GM21786 (cell line): Measurements from ENCODE around the gene COP1.

Experiments
- ATAC-seq: cut with Tn5 transposase; IDR thresholded peaks from one replicate; pipeline ENCODE4 v1.9.1; 2021; ENCODE audit not compliant: unreplicated experiment

The COP1 gene

DNA sequence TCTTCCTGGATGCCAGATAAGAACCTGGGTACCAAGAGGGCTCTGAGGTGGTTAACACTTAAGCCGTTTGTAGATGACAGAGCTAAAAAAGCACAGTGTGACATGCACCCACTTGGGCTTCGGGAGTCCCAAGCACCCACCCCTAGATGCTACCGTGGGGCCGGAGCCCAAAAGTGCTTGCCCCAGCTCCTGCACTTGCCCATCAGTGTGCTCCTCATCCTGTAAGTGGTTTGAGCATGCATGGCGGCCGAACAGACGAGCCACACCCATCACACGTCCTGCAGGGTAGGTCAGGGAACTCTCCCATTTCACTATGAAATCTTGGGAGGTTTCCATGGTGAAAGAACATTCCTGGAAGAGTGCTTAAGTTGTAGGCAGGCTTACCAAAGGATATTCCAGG lies 304.8 kb downstream of the COP1 start:
- no peak for ATAC-seq

DNA sequence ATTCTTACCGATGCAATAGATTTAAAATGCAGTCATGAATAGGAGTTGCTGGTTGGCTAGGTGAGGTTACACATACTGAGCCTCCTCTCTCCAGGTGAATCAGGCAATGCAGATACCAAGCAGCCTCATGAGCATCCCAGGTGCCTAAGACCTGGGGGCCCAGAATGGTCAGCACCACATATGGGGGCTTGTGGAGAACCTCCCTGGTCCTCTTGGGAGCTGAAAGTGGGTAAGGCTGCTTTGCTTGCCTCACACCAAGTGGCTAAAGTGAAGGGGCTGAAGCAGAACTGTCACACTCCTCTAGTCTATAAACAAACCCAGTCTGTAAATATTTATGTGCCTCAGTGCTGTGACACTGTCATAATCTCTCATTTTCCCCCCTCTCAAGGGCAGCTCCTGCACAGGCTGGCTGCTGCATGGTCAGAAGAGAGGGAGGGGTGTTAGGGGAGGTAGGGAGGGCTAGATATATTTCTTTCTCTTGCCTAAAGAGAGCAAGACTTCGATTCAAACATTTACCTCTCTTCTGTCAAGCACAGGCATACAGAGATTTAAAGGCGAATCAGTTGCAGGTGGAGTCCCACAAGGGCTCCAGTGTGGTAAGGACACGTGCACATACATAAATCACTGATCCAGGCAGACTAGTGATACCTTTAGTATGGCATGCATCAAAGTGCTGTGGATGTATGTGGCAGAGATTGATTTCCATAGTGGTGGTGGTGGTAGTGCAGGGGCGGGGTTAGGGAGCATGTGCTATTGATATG lies 305.8 kb downstream of the COP1 start:
- no peak for ATAC-seq

DNA sequence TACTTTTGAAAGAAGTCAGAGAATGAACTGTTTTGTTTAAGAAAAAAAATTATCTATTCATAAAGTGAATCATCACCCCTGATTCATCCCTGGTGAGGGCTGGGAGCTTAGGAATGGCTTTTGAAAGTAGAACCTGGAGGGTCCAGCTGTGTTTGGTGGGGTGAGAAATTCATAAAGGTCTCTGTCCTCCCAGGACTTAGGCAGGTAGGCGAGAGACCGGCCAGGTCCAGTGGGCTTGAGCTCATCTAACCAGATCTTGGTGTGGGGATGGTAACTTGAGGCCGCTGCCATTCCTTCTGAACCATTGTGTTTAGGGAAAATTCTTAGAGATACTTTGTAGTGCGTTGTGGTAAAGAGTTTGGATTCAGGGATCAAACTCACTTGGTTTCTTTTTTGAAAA lies 306.9 kb downstream of the COP1 start:
- no peak for ATAC-seq

DNA sequence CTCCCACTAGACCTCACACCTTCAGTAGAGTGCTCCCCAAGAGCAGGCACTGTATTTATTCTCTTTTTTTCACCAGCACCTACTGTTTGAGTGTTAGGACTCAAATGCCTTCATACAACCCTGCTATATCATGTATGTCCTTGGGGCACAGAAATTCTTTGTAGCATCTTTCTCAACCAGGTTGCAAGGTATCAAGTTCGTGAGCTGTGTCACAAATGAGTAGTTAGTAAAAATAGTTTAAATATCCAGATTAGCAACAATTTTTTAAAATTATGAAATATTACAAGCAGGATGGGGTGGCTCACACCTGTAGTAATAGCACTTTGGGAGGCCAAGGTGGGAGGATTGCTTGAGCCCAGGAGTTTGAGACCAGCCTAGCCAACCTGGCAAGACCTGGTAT lies 311.1 kb downstream of the COP1 start:
- no peak for ATAC-seq
